ENCODE data around the gene TRAPPC8.
"Not testable (repeated sequence)": the region's sequence is repeated elsewhere in the genome, so short reads cannot be mapped to it uniquely, and the experiment has no call there.

The TRAPPC8 gene, protein sequence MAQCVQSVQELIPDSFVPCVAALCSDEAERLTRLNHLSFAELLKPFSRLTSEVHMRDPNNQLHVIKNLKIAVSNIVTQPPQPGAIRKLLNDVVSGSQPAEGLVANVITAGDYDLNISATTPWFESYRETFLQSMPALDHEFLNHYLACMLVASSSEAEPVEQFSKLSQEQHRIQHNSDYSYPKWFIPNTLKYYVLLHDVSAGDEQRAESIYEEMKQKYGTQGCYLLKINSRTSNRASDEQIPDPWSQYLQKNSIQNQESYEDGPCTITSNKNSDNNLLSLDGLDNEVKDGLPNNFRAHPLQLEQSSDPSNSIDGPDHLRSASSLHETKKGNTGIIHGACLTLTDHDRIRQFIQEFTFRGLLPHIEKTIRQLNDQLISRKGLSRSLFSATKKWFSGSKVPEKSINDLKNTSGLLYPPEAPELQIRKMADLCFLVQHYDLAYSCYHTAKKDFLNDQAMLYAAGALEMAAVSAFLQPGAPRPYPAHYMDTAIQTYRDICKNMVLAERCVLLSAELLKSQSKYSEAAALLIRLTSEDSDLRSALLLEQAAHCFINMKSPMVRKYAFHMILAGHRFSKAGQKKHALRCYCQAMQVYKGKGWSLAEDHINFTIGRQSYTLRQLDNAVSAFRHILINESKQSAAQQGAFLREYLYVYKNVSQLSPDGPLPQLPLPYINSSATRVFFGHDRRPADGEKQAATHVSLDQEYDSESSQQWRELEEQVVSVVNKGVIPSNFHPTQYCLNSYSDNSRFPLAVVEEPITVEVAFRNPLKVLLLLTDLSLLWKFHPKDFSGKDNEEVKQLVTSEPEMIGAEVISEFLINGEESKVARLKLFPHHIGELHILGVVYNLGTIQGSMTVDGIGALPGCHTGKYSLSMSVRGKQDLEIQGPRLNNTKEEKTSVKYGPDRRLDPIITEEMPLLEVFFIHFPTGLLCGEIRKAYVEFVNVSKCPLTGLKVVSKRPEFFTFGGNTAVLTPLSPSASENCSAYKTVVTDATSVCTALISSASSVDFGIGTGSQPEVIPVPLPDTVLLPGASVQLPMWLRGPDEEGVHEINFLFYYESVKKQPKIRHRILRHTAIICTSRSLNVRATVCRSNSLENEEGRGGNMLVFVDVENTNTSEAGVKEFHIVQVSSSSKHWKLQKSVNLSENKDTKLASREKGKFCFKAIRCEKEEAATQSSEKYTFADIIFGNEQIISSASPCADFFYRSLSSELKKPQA (N-terminal part only)

DNA sequence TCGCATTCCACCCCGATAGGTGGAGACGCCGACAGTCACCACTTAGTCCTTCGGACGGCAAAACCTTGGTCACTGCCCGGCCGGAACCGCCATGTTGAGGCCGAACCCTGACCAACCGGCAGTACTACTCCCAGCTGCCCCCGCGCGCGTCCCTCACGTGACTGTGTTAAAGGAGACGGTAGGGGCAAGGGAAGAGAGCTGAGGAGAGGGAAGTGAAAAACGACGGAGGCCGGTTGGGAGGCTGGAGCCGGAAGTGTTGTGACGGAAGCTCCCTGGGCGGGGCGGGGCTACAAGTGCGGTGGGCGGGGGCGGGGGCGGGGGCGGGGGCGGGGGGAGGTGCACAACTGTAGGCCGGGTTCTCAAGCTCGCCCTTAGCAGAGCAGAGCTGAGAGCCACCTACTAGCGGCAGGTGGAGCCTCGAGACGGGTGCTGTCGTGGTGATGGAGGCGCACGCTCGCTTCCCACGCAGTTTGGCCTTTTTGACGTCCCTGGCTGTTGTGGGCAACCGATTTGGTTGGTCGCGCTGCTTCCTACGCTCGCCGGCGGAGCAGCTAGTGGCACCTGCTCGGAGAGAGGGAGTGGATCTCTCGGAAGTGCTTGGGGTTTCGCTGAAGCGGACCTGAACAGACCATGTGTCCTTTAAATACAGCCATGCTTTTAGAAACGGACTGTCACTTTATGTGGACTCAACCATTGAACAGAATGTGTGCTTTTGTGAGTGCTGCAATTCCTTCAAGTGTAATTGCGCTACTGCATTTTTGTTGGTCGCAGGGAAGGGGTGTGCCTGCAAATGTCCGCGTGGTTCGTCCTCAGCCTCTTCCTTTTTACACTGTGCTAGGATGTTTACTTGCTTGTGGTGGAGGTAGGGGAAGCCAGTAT is at the start of gene TRAPPC8:
Gene TRAPPC8, minus strand, starts transcription at position 130 of the 879 bp plus-strand sequence. CDS start 364 bp downstream, outside the sequence.
- peak; percentile 99 for DNase-seq (ENCODE audit: low spot score)

DNA sequence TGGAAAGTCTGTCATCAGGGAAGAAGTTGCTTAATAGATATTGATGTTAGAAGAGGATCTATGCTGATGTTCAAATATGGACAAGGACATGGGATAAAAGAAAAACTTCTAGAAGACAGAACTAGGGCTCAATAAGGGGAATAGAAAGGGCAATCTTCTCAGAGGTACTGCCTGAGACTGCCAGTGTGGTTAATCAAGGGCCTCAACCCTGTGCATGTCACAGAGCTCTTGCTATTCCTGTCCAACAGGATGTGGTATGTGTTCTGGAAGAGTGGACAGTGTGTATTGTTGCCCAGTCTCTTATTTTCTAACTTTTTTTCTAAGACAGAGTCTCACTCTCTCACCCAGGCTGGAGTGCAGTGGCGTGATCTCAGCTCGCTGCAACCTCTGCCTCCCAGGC is 47.9 kb upstream of the TRAPPC8 start:
- no peak for DNase-seq (ENCODE audit: low spot score)

DNA sequence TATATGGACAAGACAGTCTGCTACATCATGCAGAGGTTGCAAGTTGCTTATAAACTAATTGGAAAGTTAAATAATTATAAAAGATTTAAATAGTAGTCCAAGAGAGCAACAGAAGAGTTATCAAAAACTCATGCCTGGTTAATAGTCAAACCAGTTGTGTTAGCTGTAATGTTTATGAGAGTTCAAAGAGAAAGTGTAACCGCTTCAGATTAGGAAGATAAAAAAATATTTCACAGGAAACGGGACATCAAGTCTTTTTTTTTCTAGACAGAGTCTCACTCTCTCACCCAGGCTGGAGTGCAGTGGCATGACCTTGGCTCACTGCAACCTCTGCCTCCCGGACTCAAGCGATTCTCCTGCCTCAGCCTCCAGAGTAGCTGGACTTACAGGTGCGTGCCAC is 41.0 kb upstream of the TRAPPC8 start:
- DNase-seq (ENCODE audit: low spot score), result no peak

DNA sequence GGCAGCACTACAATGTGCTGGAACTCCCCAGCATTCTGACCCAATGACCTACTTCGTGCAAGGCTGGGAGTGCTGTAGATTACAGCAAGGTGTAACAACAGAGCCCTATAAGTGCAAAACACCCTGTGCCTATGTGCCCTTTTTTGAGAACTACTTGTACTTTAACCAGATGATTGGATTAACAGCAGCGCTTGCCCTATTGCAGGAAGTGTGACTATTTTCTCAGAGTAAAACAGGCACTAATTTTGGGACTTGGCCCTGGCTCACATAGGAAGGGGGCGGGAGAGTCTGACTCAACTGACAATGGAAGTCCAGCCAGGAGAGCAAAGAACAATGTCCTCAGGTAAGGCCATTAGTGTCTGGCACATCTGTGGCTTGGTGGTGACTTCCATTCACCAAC is 40.1 kb upstream of the TRAPPC8 start:
- no peak for DNase-seq (ENCODE audit: low spot score)

DNA sequence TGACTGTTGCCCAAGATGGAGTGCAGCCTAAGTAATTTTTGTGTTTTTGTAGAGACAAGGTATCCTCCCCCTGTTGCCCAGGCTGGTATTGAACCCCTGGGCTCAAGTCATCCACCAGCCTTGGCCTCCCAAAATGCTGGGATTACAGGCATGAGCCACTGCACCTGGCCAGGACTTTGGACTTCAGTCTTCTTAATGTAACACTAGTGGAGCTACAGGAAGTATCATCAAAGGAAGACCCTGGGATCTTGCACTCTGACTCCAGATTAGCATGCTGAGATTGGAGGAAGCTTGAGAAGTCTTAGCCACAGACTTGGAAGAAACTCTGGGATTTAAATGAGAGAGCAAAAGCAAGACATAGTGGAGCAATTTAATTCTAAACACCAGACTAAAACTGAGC is 37.9 kb upstream of the TRAPPC8 start:
- DNase-seq (ENCODE audit: low spot score), result no peak

DNA sequence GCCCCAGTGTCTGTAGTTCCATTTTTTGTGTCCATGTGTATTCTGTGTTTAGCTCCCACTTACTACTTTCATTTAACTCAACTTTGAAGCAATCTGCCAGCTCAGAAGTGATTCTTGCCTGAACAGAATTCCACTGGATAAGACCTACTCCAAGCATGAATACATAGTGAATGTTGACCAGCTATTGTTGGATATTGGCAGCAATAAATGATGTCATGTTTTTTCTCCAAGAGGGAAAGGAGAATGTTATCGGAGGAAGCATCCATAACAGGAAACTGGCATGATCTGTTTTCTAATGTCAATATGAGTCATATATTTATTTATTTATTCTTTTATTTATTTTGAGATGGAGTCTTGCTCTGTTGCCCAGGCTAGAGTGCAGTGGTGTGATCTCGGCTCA is 36.8 kb upstream of the TRAPPC8 start:
- DNase-seq (ENCODE audit: low spot score), result no peak

DNA sequence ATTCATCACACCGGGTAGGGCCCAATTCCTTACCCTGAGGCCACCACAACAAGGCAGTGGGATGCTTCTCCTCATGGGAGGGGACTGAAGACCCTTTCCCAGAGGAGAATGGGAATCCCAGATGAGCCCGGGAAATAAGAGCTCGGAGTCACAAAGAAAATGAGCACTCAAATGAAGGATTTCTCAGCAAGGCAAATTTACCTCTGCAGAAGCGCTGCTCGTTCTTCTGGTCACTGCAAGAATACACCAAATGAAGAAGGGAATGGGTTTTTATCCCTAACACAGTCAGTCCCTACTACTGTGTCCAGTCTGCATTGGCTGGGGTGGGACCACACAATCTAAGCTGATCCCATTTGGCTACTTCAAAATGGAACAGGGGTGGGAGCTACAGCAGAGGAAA is 35.7 kb upstream of the TRAPPC8 start:
- no peak for DNase-seq (ENCODE audit: low spot score)

DNA sequence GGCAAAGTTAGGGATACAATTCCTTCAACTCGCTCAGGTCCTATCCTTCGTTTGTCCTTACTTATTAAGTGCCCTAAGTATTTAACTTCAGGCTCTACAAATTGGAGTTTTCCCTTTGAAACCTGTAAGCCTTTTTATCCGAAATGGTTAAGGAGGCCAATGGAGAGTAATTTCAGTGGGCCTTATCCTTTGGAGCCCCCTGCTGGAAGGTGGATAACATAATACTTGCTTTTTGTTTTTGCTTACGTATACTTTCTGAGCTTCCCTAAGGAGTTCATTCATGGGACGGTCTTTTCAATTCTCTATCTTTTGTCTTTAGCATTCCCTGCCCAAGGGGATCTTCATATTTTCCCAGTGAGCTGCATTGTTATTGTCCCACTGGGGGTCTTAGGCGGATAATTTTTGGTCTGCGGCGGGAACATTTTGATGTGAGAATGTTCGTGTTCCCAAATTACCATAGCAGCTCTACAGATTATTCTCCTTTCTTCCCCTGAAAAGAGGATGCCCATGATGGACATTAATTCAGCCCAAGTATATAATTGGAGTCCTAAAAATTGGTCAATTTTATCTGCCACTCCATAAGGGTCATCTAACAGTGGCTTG is 34.4 kb upstream of the TRAPPC8 start:
- peak; percentile 39 for DNase-seq (ENCODE audit: low spot score)

DNA sequence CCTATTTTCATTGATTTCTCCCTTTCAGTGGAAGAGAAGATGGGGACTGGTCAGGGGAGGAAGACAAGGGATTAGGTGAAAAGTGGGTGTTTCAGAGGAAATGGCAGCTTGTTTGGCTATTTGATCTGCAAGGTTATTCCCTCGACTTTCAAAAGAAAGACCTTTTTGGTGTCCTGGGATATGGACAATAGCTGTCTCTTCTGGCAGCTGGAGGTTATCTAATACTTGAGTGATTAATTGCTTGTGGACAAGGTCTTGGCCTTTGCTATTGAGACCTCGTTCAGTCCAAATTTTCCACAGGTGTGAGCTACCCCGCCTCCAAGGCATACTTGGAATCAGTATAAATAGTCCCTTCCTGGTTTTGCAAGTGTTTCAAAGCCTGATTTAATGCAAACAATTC is 33.3 kb upstream of the TRAPPC8 start:
- DNase-seq (ENCODE audit: low spot score), result no peak

DNA sequence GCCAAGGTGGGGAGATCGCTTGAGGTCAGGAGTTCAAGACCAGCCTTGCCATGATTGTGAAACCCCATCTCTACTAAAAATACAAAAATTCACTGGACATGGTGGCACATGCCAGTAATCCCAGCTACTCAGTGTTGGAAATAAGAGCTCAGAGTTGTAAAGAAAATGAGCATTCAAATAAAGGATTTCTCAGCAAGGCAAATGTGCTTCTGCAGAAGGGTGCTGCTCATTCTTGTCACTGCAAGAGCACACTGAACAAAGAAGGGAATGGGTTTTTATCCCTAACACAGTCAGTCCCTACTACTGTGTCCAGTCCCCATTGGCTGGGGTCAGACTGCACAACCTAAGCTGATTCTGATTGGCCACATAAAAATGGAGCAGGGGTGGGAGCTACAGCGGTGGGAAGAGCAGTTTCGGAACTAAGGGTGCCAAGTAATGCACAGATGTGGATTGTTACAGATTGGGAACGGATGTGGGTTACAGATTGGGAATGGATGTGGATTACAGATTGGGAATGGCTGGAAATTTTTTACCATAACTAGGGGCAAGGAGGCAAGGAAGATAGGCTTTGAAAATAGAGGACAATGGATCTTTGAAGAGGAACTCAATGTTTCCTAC is 31.1 kb upstream of the TRAPPC8 start:
- DNase-seq (ENCODE audit: low spot score), result peak; percentile 14

DNA sequence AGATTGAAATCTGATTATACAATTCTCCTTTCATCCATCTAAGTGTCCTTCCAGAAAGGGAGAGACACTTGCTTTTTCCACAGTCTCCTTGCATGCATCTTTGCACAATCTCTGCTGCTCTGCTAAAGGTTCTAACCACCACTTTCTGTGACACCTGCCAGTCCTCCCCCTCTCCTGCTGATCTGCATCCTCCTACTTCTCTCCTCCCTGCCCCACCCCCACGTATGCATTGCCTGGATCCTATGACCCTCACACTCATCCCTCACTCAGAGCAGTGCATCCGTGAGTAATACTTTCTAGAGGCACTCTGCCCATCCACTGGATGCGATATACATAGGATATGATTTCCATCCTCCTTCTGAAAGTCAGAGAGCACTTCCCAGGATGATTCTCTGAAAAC is 27.7 kb upstream of the TRAPPC8 start:
- peak; percentile 44 for DNase-seq (ENCODE audit: low spot score)

DNA sequence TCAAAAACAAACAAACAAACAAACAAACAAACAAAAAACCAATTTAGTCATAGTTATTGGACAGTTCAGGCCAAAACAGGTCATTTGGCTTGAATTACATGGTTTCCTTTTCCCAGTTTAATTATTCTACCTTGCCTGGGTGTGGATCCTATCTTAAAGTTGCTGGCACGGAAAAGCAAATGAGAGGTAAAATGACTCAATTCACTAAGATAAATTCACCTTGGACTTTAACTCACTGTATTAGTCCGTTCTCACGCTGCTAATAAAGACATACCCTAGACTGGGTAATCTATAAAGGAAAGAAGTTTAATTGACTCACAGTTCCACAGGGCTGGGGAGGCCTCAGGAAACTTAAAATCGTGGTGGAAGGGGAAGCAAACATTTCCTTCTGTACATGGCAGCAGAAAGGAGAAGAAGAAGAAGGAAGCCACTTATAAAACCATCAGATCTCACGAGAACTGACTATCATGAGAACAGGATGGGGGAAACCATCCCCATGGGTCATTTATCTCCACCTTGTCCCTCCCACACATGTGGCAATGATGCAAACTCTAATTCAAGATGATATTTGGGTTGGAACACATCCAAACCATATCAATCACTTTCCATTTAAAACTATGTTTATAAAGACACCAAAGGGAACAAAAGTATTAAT is 22.5 kb upstream of the TRAPPC8 start:
- DNase-seq (ENCODE audit: low spot score), result no peak

DNA sequence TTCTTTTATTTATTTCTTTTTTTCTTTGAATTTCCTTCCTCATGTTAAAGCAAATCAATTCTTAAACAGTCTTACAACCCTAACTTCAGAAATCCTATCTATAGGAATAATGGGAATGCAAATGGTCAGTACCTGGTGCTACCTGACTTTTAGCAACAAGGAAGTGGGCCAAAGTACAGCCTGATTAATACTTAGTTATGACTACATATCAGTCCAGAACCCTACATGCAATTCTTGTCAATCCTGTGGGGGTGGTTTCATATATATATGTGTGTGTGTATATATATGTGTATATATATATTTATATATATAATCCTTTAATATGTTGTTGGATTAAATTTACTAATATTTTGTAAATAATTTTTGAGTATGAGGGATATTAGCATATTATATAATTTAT is 14.8 kb upstream of the TRAPPC8 start:
- DNase-seq (ENCODE audit: low spot score), result no peak

DNA sequence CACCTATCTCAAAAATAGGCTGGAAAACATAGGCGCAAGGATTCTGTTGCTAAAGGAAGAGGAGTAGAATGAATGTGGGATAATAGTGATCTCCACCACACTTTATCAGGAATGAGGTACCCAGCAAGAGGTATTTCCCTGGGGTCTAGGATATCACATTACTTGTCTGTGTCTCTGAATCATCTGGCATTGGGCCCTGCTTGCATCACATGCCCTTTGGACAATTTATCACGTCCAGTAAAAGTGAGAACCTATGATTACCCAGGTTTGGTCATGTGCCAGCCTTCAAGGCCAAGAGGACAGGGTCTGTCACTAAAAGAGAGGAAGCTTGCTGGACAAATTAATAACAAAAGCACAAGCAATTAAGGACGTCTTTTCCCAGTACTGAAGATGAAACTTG is 11.4 kb upstream of the TRAPPC8 start:
- DNase-seq (ENCODE audit: low spot score), result no peak

DNA sequence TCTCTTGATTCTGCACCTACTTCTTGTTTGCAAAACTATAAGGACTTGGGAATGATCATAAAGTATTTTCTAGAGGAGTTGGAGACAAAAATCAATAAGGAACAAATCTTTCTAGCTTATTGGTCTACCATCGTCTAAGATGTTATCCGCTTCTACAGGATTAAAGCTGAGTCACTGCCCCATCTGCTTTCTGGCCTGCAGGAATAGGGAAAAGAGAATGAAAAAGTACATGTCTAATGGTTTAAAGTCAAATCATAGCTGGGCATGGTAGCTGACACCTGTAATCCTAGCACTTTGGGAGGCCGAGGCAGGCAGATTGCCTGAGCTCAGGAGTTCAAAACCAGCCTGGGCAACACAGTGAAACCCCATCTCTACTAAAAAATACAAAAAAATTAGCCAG is 10.8 kb upstream of the TRAPPC8 start:
- DNase-seq (ENCODE audit: low spot score), result not testable (repeated sequence)

DNA sequence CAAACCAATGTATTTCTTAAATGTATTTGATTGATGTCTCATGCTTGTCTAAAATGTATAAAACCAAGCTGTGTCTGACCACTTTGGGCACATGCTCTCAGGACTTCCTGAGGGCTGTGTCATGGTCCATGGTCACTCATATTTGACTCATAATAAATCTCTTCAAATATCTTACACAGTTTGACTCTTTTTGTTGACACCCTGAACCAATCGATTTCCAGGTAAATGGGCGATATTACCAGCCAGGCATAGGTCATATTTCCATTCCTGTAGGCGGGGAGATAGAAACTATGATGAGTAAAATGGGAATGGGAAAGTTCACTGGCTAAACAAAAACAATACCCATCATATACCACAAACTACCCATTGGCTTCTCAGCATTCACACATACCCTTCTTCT is 9.3 kb upstream of the TRAPPC8 start:
- DNase-seq (ENCODE audit: low spot score), result no peak

DNA sequence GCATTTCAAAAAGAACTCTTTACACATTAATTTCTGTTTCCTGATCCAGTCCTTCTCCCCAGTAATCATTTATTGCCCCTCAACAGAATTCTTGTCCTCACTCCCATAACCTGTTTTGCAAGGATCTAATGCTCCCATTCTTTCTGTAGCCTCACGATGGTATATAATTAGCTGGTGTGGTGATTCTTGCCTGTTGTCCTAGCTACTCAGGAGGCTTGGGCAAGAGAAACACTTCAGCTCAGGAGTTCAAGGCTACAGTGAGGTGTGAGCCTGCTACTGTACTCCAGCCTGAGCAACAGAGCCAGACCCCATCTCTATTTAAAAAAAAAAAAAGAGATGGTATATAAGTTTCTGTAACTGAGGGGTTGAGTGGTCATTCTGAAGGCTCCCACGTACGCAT is 7.7 kb upstream of the TRAPPC8 start:
- DNase-seq (ENCODE audit: low spot score), result no peak

DNA sequence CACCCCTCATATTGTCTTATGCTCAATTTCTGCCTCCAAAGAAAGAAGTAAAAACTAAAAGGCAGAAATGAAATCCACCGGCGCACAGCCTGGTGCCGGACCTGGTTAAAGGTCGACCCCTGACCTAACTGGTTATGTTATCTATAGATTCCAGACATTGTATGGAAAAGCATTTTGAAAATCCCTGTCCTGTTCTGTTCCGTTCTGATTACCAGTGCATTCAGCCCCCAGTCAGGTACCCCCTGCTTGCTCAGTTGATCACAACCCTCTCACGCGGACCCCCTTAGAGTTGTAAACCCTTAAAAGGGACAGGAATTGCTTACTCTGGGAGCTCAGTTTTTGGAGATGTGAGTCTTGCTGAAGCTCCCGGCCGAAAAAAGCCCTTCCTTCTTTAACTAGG is 5.4 kb upstream of the TRAPPC8 start:
- not testable (repeated sequence) for DNase-seq (ENCODE audit: low spot score)

DNA sequence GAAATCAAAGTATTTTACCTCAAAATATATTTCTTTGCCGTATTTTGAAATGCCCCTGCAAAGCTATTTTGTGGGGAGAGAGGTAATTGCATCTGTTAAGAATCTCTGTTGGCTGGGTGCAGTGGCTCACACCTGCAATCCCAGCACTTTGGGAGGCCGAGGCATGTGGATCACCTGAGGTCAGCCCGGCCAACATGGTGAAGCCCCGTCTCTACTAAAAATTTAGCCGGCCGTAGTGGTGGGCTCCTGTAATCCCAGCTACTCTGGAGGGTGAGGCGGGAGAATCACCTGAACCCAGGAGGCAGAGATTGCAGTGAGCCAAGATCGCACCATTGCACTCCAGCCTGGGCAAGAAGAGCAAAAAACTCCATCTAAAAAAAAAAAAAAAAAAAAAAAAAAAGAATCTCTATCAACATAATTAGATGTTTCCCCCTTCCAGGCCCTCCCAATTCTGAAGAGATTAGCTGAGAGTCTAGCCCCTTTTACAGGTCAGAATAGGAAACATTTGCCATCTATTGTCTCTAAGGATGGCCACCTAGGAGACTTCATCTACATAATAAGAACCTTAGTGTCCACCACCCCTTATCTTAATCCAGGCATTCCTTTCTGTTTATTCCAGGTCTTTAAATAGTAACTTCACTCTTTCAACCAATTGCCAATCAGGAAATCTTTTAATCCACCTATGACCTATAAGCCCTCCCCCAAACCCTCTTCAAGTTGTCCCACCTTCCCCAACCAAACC is 3.5 kb upstream of the TRAPPC8 start:
- DNase-seq (ENCODE audit: low spot score), result no peak
